Large intestine (tissue), 3 donors: ENCODE data around the gene CMIP. TPM values are rescaled to one million over a fixed set of nuclear protein-coding genes. Genes with fewer than 3 reads are reported as not detected.

Experiments
- DNase-seq, 2 donors: peaks; one replicate each; pipeline versions ENCODE4 v3.0.0 to v3.0.0-alpha.2; 2013
- H3K27ac ChIP-seq: one replicate; pipeline ENCODE4 v1.5.1; 2013; ENCODE audit warnings: low read length
- H3K27me3 ChIP-seq: 2 replicates; pipeline ENCODE4 v1.6.1; 2013; ENCODE audit warnings: low read length; ENCODE audit not compliant: control insufficient read depth, insufficient read depth
- H3K36me3 ChIP-seq: 2 replicates; pipeline ENCODE4 v1.6.1; 2013; ENCODE audit warnings: low read length; ENCODE audit not compliant: control insufficient read depth, insufficient read depth
- H3K4me1 ChIP-seq: one replicate; pipeline ENCODE4 v1.6.1; 2013; ENCODE audit warnings: low read length; ENCODE audit not compliant: control insufficient read depth, insufficient read depth
- H3K4me3 ChIP-seq: one replicate; pipeline ENCODE4 v1.5.1; 2013; ENCODE audit warnings: low read length
- H3K9me3 ChIP-seq: one replicate; pipeline ENCODE4 v1.6.1; 2013; ENCODE audit warnings: mild to moderate bottlenecking, low read depth, low read length, moderate library complexity; ENCODE audit not compliant: control insufficient read depth
- WGBS: methylation state at CpG from one replicate; pipeline ENCODE4 v1.1.5; 2013; ENCODE audit warnings: low lambda C conversion rate; ENCODE audit not compliant: insufficient coverage; 5-methylcytosine and 5-hydroxymethylcytosine counted together
- polyA plus RNA-seq: library from polyadenylated mRNA; unstranded; fragments of 120-200 nt; gene quantifications from one replicate; pipeline ENCODE4 v1.2.1, GENCODE V29; 2013

The CMIP gene
- polyA plus RNA-seq, 1 donor, result 64.5 TPM

DNA sequence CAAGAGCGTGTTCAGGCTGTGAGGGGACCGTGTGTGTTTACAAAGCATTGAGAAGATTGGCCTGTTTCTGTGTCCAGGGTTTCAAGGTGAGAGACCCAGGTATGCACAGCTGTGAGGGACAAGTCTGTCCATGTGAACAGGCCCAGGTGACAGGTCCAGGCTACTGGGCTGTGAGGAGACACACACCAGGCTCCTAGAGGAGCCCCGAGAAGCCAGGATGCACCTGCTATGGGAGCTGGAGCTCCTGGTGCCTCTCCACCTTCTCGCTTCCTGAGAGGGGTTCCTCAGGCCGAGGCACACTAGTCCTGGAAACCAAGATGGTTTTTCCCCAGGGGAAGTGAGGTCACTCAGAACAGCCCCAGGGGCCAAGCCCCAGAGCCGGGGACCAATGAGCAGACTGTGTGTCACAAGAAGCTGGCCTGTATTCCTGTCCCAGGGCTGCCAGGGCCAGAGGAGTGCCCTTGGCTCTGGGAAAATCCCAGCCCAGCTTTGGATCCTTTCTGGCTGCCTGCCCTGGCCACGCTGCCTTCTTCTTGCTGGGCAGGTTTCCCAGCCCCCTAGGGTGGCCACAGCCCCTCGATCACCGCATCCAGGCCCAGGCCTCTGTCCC is 181.0 kb downstream of the CMIP start:
- Histone ChIP-seq H3K4me1 (peaks cover 4% of the 10 kb centered on the region), H3K27me3 (no peaks in the 10 kb centered on the region), H3K4me3 (no peak overlapping the region), H3K9me3 (no peaks in the 10 kb centered on the region), H3K36me3 (peaks cover 35% of the 10 kb centered on the region), H3K27ac (no peak overlapping the region)
- WGBS, result no CpG with 5 or more reads among the region's 9 CpGs
- no peak for DNase-seq

- no peaks in the 10 kb centered on the region for H3K9me3 ChIP-seq
- WGBS, result 100% methylated on average over 1 of the region's 6 CpGs
- no peak for DNase-seq
- H3K27ac ChIP-seq, result no peak overlapping the region
- H3K27me3 ChIP-seq, result no peaks in the 10 kb centered on the region
- peaks cover 30% of the 10 kb centered on the region for H3K36me3 ChIP-seq
- H3K4me3 ChIP-seq, result no peak overlapping the region
- peaks cover 4% of the 10 kb centered on the region for H3K4me1 ChIP-seq
Observed at GRCh38 chr16:81626181-81626674, 181.6 kb downstream of the CMIP start.

- WGBS, result no CpG with 5 or more reads among the region's 6 CpGs
- H3K4me1 ChIP-seq, result peaks cover 4% of the 10 kb centered on the region
- no peak overlapping the region for H3K27ac ChIP-seq
Observed at GRCh38 chr16:81627024-81627423, 182.4 kb downstream of the CMIP start.

DNA sequence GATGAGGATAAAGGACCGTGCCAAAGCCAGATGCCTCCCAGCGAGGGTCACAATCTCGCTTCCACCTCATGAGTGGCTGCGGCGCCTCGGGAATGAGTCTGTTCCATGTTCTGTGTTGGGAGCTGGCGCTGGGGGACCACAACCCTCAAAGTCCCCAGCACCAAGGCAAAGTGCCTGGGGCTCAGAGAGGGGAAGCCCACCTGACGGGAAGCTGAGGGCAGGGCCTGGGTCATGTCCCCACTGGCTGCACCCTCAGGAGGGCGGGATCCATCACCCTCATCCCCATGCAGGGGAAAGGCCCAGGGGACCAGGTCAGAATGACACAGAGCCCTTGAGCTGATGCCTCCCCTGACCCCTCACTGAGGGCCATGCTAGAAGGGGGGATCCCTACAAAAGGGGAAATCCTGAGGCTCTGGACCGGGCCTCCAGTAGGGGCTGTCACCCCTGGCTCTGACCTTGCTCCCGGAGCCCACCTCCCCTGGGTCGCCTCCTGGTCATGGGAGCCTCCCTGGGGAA is 183.2 kb downstream of the CMIP start:
- WGBS, result no CpG with 5 or more reads among the region's 12 CpGs
- no peak for DNase-seq
- Histone ChIP-seq H3K4me3 (no peak overlapping the region), H3K4me1 (peaks cover 4% of the 10 kb centered on the region), H3K9me3 (no peaks in the 10 kb centered on the region), H3K36me3 (peaks cover 15% of the 10 kb centered on the region), H3K27me3 (no peaks in the 10 kb centered on the region), H3K27ac (no peak overlapping the region)

More at GRCh38 chr16:81627024-81627423, 182.4 kb downstream of the CMIP start:
- no peaks in the 10 kb centered on the region for H3K9me3 ChIP-seq
- no peaks in the 10 kb centered on the region for H3K27me3 ChIP-seq
- H3K4me3 ChIP-seq, result no peak overlapping the region
- H3K36me3 ChIP-seq, result peaks cover 22% of the 10 kb centered on the region
- DNase-seq, result no peak

DNA sequence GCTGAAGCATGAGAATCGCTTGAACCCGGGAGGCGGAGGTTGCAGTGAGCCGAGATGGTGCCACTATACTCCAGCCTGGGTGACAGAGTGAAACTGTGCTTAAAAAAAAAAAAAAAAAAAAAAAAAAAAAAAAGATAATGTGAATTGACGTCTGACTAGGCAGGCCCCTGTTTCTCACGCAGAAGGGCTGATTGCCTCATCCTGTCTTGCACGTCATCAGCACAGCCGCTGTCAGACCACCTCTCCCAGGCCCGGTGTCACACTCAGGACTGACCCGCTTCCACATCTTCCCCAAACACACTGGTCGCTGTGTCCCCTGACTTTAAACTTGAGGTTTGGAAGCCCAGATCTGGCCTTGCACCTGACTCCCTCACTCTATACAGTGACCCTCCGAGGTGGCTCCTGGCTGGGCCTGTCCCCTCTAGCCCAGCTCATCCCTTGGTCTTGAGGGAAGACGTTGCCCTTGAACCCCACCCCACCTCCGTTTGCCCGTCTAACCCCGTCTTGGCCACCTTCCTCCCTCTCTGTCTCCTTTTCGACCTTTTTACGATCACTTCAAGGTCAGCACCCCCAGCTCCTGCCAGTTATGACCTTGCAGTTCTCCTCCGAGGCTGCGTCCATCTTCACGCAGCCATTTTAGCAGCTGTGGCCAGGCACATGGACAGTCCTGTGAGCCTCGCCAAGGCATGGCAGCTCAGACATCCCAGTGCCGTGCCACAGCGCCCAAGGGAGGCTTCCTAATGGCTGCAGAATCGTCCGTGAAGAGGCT is 184.6 kb downstream of the CMIP start:
- 78% methylated on average over 4 of the region's 26 CpGs for WGBS
- peaks cover 11% of the 10 kb centered on the region for H3K36me3 ChIP-seq
- no peak overlapping the region for H3K4me3 ChIP-seq
- H3K27ac ChIP-seq, result no peak overlapping the region
- peaks cover 12% of the 10 kb centered on the region for H3K4me1 ChIP-seq
- H3K9me3 ChIP-seq, result no peaks in the 10 kb centered on the region
- no peak for DNase-seq
- no peaks in the 10 kb centered on the region for H3K27me3 ChIP-seq

- H3K4me1 ChIP-seq, result peaks cover 12% of the 10 kb centered on the region
- no peak overlapping the region for H3K27ac ChIP-seq
- no peaks in the 10 kb centered on the region for H3K27me3 ChIP-seq
- DNase-seq, result no peak
- no peaks in the 10 kb centered on the region for H3K9me3 ChIP-seq
- WGBS, result no CpG with 5 or more reads among the region's 18 CpGs
- H3K36me3 ChIP-seq, result peaks cover 11% of the 10 kb centered on the region
- H3K4me3 ChIP-seq, result no peak overlapping the region
Observed at GRCh38 chr16:81629896-81630634, 185.5 kb downstream of the CMIP start.

DNA sequence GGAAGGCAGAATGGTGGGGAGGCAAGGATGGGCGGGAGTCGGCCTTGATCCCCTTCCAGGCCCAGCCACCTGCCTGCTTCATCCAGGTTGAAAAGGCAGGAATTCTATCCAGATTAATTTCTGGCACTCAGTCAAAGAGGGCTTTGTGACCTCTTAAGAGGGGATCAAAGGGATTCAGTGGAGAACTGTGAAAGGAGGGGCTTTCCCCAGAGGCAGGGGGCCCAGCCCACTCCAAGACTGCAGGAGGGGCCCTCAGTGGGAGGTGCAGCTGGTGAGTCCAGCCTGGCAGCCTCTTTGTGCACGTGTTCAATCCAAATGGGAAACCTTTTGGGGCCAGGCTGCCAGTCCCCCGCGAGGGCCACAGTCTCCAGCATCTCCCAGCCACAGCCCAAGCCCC is 186.0 kb downstream of the CMIP start:
- H3K4me1 ChIP-seq, result peaks cover 12% of the 10 kb centered on the region
- H3K9me3 ChIP-seq, result no peaks in the 10 kb centered on the region

GRCh38 chr16:81632392-81633146 is 188.0 kb downstream of the CMIP start:
- peaks cover 6% of the 10 kb centered on the region for H3K36me3 ChIP-seq
- WGBS, result 88% methylated on average over 2 of the region's 18 CpGs
- DNase-seq, result peak in 1 of 2 donors; percentile 47

More for the DNA sequence above, 186.0 kb downstream of the CMIP start:
- Histone ChIP-seq H3K27me3 (no peaks in the 10 kb centered on the region), H3K36me3 (peaks cover 6% of the 10 kb centered on the region), H3K27ac (no peak overlapping the region), H3K4me3 (no peak overlapping the region)
- no CpG with 5 or more reads among the region's 5 CpGs for WGBS
- no peak for DNase-seq

DNA sequence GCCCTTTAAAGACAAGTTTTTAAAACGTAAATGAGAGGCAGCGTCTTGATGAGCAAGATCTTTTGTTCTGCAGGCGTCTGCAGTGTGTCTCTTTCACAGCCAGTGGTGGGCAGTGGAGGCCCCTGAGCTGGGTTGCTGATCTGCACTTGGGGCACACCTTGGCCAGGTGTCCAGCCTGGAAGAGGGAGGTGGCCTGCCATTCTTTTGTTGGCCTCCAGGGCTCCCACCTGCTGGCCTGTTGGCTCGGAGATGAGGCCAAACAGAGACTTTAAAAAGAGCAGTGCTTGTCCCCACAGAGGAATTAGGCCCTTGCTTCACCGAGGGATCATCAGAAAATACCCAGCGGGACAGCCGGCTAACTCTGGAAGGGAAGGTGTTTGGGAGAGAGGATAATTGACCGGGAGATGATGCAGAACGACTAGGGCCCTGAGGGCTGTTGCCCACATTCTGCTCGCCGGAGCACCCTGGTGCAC is 188.6 kb downstream of the CMIP start:
- Histone ChIP-seq H3K36me3 (peaks cover 5% of the 10 kb centered on the region), H3K4me1 (peaks cover 10% of the 10 kb centered on the region), H3K27ac (no peak overlapping the region), H3K4me3 (no peak overlapping the region), H3K27me3 (no peaks in the 10 kb centered on the region), H3K9me3 (no peaks in the 10 kb centered on the region)
- WGBS, result 100% methylated on average over 1 of the region's 11 CpGs
- no peak for DNase-seq

More at GRCh38 chr16:81632392-81633146, 188.0 kb downstream of the CMIP start:
- no peaks in the 10 kb centered on the region for H3K27me3 ChIP-seq
- H3K4me1 ChIP-seq, result peaks cover 10% of the 10 kb centered on the region
- H3K4me3 ChIP-seq, result no peak overlapping the region
- H3K27ac ChIP-seq, result no peak overlapping the region
- no peaks in the 10 kb centered on the region for H3K9me3 ChIP-seq
